GM19193 (cell line): ENCODE results near the gene MAP3K1.
A peak's percentile ranks its signal among the peaks of the same experiment; 100 is the strongest.

Experiments
- POLR2A ChIP-seq: IDR thresholded peaks from 4 replicates; pipeline ENCODE4 v1.6.1; 2011; ENCODE audit not compliant: insufficient read depth, insufficient read length; ENCODE audit errors: extremely low read depth

MAP3K1 gene

GRCh38 chr5:56909294-56910209 is 94.2 kb downstream of the MAP3K1 start, which contains the start of gene SETD9:
SETD9 (plus strand) TSS chr5:56909596; CDS start chr5:56909646, 50 bp downstream.
- peak; percentile 98 for TF ChIP-seq POLR2A

- TF ChIP-seq POLR2A: no peak
These were observed 95.0 kb downstream of the MAP3K1 start for GRCh38 chr5:56910210-56910965.

- TF ChIP-seq POLR2A: no peak
These were observed 98.4 kb downstream of the MAP3K1 start for GRCh38 chr5:56913766-56914165.

- no peak for TF ChIP-seq POLR2A
These were observed 99.3 kb downstream of the MAP3K1 start for GRCh38 chr5:56914678-56915077.

- no peak for TF ChIP-seq POLR2A
These were observed 102.2 kb downstream of the MAP3K1 start for GRCh38 chr5:56917534-56917933.

- no peak for TF ChIP-seq POLR2A
These were observed 102.7 kb downstream of the MAP3K1 start for GRCh38 chr5:56918054-56918453.

DNA sequence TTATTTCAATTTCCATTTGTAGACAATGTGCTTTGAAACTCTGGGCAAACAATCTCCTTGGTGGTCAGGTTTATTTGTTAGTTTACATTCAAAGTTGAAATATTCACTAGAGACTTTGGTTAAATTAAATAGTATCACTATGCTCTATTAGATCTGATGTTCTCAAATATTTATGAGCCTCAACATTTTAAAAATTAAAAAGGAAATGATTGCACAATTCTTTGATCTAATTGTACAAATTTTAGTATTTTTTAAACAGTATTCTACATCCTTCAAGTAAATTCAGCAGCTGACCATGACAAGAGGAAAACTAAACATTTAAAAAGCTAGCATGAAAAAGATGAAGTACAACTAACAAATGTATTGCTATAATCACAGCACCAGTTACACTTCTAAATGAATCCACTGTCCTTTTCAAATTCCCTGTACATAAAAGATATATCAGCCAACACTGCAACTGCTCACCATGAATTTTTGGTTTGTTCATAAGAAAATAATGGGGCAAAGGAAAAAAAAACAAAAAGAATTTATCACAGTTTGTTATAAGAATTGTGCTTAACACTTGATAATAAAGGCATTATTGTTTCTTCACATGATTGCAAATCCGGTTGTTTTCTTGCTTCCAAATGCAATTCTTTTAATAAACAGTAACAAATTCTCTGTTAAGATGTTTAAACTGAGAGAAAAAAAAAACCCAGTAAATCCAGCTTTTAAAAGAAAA is 104.8 kb downstream of the MAP3K1 start:
- TF ChIP-seq POLR2A: no peak

GRCh38 chr5:56922922-56923321 is 107.6 kb downstream of the MAP3K1 start:
- TF ChIP-seq POLR2A: no peak

- TF ChIP-seq POLR2A: no peak
These were observed 119.0 kb downstream of the MAP3K1 start for GRCh38 chr5:56934325-56934724.

DNA sequence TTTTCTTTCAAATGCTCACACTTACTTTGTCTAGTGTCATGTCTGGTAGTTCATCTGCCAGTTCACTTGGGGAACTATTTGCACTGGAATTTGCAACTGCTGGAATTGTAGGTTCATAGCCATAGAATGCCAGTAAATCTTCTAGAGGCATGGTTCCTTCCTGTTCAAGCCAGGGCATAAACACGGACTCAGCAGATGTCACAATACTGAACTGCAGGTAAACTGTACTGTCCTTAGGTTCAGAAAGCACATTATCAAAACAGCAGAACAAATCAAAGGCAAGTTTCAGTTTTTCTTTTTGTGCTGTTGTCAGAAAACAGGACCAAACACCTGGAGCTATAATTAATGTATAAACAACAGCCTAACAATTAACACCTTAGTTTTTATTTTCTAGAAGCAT is 123.5 kb downstream of the MAP3K1 start:
- TF ChIP-seq POLR2A: no peak

- TF ChIP-seq POLR2A: no peak
These were observed 126.6 kb downstream of the MAP3K1 start for GRCh38 chr5:56941981-56942380.
